K562 (cell line): ENCODE measurements around the gene SORT1. TPM values are rescaled to one million over a fixed set of nuclear protein-coding genes. Genes with fewer than 3 reads are reported as not detected.

Source experiments
- ATF7 ChIP-seq: fragments of 450-650 bp; IDR thresholded peaks from 2 replicates; pipeline ENCODE4 v1.7.1; 2014; ENCODE audit warnings: mild to moderate bottlenecking, moderate library complexity
- BCOR ChIP-seq: fragments of 450-650 bp; IDR thresholded peaks from 2 replicates; pipeline ENCODE4 v1.6.1; 2016
- DPF2 ChIP-seq: fragments of 450-650 bp; IDR thresholded peaks from 2 replicates; pipeline ENCODE4 v1.6.1; 2016
- FOS ChIP-seq: IDR thresholded peaks from 3 replicates; pipeline ENCODE4 v1.6.1; 2011; ENCODE audit not compliant: insufficient read length; ENCODE audit errors: extremely low read depth
- FOXJ2 ChIP-seq: fragments of 200-800 bp; sonication (Bioruptor generic); IDR thresholded peaks from 2 replicates; pipeline ENCODE4 v1.6.1; 2016; ENCODE audit warnings: missing genetic modification characterization, missing compliant biosample characterization
- GTF2A2 ChIP-seq: IDR thresholded peaks from 2 replicates; pipeline ENCODE4 v1.6.1; 2016; ENCODE audit warnings: mild to moderate bottlenecking, missing genetic modification characterization, missing compliant biosample characterization
- KDM4B ChIP-seq, 2 experiments: fragments of 450-650 bp in 1 of 2; sonication (generic) in 1 of 2; IDR thresholded peaks; 2 replicates each; pipeline ENCODE4 v1.6.1; 2016 to 2017; ENCODE audit warnings: borderline replicate concordance in 2 of 2, antibody characterized with exemption in 1 of 2, low read depth in 1 of 2, mild to moderate bottlenecking in 1 of 2
- MAFK ChIP-seq: IDR thresholded peaks from 2 replicates; pipeline ENCODE4 v1.6.1; 2011; ENCODE audit warnings: low read length, improper control_type of control experiment
- MTF1 ChIP-seq: fragments of 250-450 bp; sonication (Bioruptor Pico); IDR thresholded peaks from 2 replicates; pipeline ENCODE4 v1.9.0; 2021; ENCODE audit warnings: moderate library complexity, mild to moderate bottlenecking, inconsistent platforms, borderline replicate concordance
- PHB ChIP-seq: fragments of 250-450 bp; sonication (Bioruptor Pico); IDR thresholded peaks from 2 replicates; pipeline ENCODE4 v1.5.0; 2021
- PHTF2 ChIP-seq: fragments of 250-450 bp; sonication (Bioruptor Pico); IDR thresholded peaks from 2 replicates; pipeline ENCODE4 v1.5.0; 2021; ENCODE audit warnings: mild to moderate bottlenecking
- PYGO2 ChIP-seq: fragments of 450-650 bp; IDR thresholded peaks from 2 replicates; pipeline ENCODE4 v1.6.1; 2016; ENCODE audit warnings: mild to moderate bottlenecking, missing genetic modification characterization, moderate library complexity, missing compliant biosample characterization
- RAD51 ChIP-seq: fragments of 450-650 bp; IDR thresholded peaks from 2 replicates; pipeline ENCODE4 v1.7.1; 2016; ENCODE audit warnings: low read depth, mild to moderate bottlenecking, borderline replicate concordance
- RBM25 ChIP-seq: fragments of 200-400 bp; formaldehyde crosslinking; IDR thresholded peaks from 2 replicates; pipeline ENCODE4 v1.6.1; 2018; ENCODE audit warnings: low read length, low read depth, moderate library complexity; ENCODE audit not compliant: severe bottlenecking
- SAFB2 ChIP-seq: fragments of 200-400 bp; formaldehyde crosslinking; IDR thresholded peaks from 2 replicates; pipeline ENCODE4 v1.6.1; 2018; ENCODE audit warnings: borderline replicate concordance, low read length, low read depth, moderate library complexity; ENCODE audit not compliant: severe bottlenecking
- SMARCA4 ChIP-seq: fragments of 450-650 bp; IDR thresholded peaks from 2 replicates; pipeline ENCODE4 v1.6.1; 2016
- SPI1 ChIP-seq: IDR thresholded peaks from 2 replicates; pipeline ENCODE4 v1.6.1; 2011; ENCODE audit warnings: low read depth, low read length, control low read depth, borderline replicate concordance
- TARDBP ChIP-seq: fragments of 450-650 bp; IDR thresholded peaks from 2 replicates; pipeline ENCODE4 v1.6.1; 2016
- TCF7L2 ChIP-seq: fragments of 150-350 bp; IDR thresholded peaks from 2 replicates; pipeline ENCODE4 v1.6.1; 2016; ENCODE audit warnings: low read depth, mild to moderate bottlenecking, low read length, moderate library complexity
- TFE3 ChIP-seq: fragments of 450-650 bp; formaldehyde crosslinking; IDR thresholded peaks from 2 replicates; pipeline ENCODE4 v1.4.0; 2020; ENCODE audit warnings: mild to moderate bottlenecking, mixed read lengths
- TRIM28 ChIP-seq: fragments of 450-650 bp; IDR thresholded peaks from 2 replicates; pipeline ENCODE4 v1.6.1; 2017
- ZNF282 ChIP-seq: sonication (generic); formaldehyde crosslinking; IDR thresholded peaks from 2 replicates; pipeline ENCODE4 v1.8.1; 2023; ENCODE audit warnings: missing genetic modification reagents
- ZNF551 ChIP-seq: fragments of 250-450 bp; sonication (Bioruptor Pico); IDR thresholded peaks from 2 replicates; pipeline ENCODE4 v1.5.0; 2021; ENCODE audit warnings: mild to moderate bottlenecking, moderate library complexity
- ZNF695 ChIP-seq: fragments of 450-650 bp; formaldehyde crosslinking; IDR thresholded peaks from 2 replicates; pipeline ENCODE4 v1.4.0; 2020; ENCODE audit warnings: mild to moderate bottlenecking, moderate library complexity
- ZNF766 ChIP-seq: fragments of 200-800 bp; sonication (Bioruptor generic); conservative IDR thresholded peaks from 2 replicates; pipeline ENCODE4 v1.6.1; 2016; ENCODE audit warnings: missing genetic modification characterization, missing compliant biosample characterization
- polyA plus RNA-seq, 8 experiments: library from polyadenylated mRNA; depleted of rRNA in 4 of 8; stranded (reverse) in 5 of 8; unstranded in 3 of 8; fragments of >200 nt; fragmentation: Nextera tagmentation in 2 of 8; fragmentation: Illumina TruSeq in 1 of 8; extraction: Ambion mirVana in 2 of 8; extraction: Trizol in 1 of 8; gene quantifications; 2 replicates each; pipeline versions ENCODE4 v1.2.1 to v1.2.3, GENCODE V29; 2011 to 2014; ENCODE audit warnings: inconsistent platforms in 1 of 8, missing spikeins in 1 of 8
- total RNA-seq, 7 experiments: library from RNA; depleted of rRNA in 6 of 7; stranded (reverse); fragments of >200 nt in 6 of 7; fragmentation: Illumina TruSeq in 2 of 7; extraction: Trizol in 2 of 7; gene quantifications; 2 replicates each; pipeline versions ENCODE4 v1.2.1 to v1.2.3, GENCODE V29; 2011 to 2021; ENCODE audit warnings: low replicate concordance in 1 of 7

SORT1 gene
- total and polyA plus RNA-seq, 9 of the 15 experiments (the other 6 are each of a cell fraction or from before 2014, with no cell fraction given) = 27.4 to 112 (median 65.0) TPM

GRCh38 chr1:109282952-109283747 is 114.6 kb downstream of the SORT1 start, which contains the start of gene PSRC1 (continued):
- no peak for TF ChIP-seq GTF2A2 (tag)
- no peak for TF ChIP-seq SAFB2
- TF ChIP-seq PHB (CRISPR knock-in tag) = no peak
- no peak for TF ChIP-seq TCF7L2
- no peak for TF ChIP-seq PYGO2 (tag)
- TF ChIP-seq ZNF551 = no peak
- TF ChIP-seq ZNF766 (CRISPR knock-in tag) = peak; percentile 14
- no peak for TF ChIP-seq RBM25
- no peak; the same call in 1 of the 2 replicates for TF ChIP-seq FOXJ2 (tag)
- TF ChIP-seq TRIM28 = no peak
- TF ChIP-seq TARDBP = no peak; the same call in 1 of the 2 replicates
- no peak for TF ChIP-seq TFE3
- no peak for TF ChIP-seq ZNF695 (CRISPR knock-in tag)
- TF ChIP-seq MAFK = no peak
- TF ChIP-seq SMARCA4 = peak; percentile 79
- TF ChIP-seq ZNF282 (CRISPR knock-in tag) = no peak
- TF ChIP-seq PHTF2 (CRISPR knock-in tag) = no peak
- no peak for TF ChIP-seq MTF1 (CRISPR knock-in tag)
- peak in 1 of 2 experiments; percentile 85; a peak in 1 of 4 replicates for TF ChIP-seq KDM4B (IDR thresholded peaks at IDR 0.05; ENCODE audit: borderline replicate concordance in 2 of 2, low read depth in 1 of 2)
- TF ChIP-seq RAD51 = no peak; the same call in 1 of the 2 replicates
- TF ChIP-seq ATF7 = peak; percentile 74
- TF ChIP-seq SPI1 = no peak
- peak; percentile 24 for TF ChIP-seq FOS
- peak; percentile 70; the same call in 1 of the 2 replicates for TF ChIP-seq DPF2
- TF ChIP-seq BCOR = peak; percentile 32; the same call in 1 of the 2 replicates
